ENCODE results near the gene CHIC2.

Gene CHIC2

DNA sequence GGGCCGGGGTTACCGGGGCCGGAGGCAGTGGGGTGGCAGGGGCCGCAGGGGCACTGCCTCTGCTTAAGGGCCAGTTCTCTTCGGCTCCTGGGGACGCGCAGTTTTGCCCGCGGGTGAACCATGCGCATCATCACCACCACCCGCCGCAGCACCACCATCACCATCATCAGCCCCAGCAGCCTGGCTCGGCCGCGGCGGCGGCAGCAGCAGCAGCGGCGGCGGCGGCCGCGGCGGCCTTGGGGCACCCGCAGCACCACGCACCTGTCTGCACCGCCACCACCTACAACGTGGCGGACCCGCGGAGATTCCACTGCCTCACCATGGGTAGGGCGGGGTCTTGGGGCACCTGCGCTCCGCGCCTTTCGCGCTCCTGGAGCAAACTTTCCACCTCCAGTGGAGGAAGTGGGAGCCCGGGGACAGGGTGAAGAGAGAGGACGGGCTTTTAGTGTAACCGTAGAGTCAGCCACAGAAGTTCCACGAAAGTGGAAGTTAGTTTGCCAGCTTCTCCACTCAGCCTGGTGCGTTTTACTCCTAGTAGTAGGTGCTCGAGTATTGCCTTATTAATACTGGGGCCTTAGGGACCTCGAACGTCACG is 36.3 kb upstream of the CHIC2 start:
- H3K27ac ChIP-seq (ENCODE audit: poor library complexity, severe bottlenecking), result no peak overlapping the region
- DNase-seq (ENCODE audit: low spot score) (no peak), ATAC-seq (ENCODE audit: low read depth) (peak; percentile 32; the same call in 2 of the 3 replicates)
- no peaks in the 10 kb centered on the region for H3K4me1 ChIP-seq (ENCODE audit: insufficient read depth, poor library complexity, severe bottlenecking)
- TF ChIP-seq, protein P1, sequence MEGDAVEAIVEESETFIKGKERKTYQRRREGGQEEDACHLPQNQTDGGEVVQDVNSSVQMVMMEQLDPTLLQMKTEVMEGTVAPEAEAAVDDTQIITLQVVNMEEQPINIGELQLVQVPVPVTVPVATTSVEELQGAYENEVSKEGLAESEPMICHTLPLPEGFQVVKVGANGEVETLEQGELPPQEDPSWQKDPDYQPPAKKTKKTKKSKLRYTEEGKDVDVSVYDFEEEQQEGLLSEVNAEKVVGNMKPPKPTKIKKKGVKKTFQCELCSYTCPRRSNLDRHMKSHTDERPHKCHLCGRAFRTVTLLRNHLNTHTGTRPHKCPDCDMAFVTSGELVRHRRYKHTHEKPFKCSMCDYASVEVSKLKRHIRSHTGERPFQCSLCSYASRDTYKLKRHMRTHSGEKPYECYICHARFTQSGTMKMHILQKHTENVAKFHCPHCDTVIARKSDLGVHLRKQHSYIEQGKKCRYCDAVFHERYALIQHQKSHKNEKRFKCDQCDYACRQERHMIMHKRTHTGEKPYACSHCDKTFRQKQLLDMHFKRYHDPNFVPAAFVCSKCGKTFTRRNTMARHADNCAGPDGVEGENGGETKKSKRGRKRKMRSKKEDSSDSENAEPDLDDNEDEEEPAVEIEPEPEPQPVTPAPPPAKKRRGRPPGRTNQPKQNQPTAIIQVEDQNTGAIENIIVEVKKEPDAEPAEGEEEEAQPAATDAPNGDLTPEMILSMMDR (IDR thresholded peaks at IDR 0.05; ENCODE audit: poor library complexity, severe bottlenecking), result no peak
- no peaks in the 10 kb centered on the region for H3K9me3 ChIP-seq (ENCODE audit: severe bottlenecking)
- H3K4me3 ChIP-seq (ENCODE audit: severe bottlenecking), result peak overlapping the region; percentile 23
- peaks cover 64% of the 10 kb centered on the region for H3K27me3 ChIP-seq (ENCODE audit: insufficient read depth, poor library complexity, severe bottlenecking)
- H3K36me3 ChIP-seq (ENCODE audit: low read depth), result no peaks in the 10 kb centered on the region

DNA sequence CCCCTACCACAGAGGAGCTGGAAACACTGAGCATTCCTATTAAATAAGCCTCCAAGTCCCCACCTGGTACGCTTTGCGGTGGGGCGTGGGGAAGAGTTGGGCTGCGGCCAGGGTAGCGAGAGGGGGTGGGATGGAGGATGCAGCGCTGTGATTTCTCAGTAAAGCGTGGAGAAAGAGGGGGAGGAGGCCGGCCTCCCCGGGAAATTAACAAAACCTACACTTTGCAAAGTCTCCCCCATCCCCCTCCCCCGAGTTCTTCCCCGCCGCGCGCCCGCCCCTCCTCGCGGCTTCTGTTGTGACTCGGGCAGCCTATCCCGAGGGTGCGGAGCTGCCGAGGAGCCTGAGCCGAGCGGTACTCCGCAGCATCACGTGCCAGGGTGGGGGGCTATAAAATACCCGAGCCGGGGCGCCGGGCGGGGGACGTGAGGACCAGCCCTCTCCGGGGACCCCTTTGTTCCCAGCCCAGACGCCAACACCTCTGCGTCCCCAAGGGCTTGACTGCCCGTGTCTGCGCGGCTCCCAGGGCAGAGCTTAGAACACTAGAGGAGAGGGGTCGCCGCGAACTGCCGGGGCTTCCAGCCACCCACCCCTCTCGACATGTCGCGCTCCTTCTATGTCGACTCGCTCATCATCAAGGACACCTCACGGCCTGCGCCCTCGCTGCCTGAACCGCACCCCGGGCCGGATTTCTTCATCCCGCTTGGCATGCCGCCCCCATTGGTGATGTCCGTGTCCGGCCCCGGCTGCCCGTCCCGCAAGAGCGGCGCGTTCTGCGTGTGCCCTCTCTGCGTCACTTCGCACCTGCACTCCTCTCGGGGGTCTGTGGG is 35.6 kb upstream of the CHIC2 start, which contains the start of gene GSX2:
Gene GSX2 (plus strand): TSS at position 416 of the 827 bp plus-strand sequence. CDS start 182 bp downstream, at position 598.
- H3K27me3 ChIP-seq (ENCODE audit: insufficient read depth, poor library complexity, severe bottlenecking), result peaks cover 64% of the 10 kb centered on the region

DNA sequence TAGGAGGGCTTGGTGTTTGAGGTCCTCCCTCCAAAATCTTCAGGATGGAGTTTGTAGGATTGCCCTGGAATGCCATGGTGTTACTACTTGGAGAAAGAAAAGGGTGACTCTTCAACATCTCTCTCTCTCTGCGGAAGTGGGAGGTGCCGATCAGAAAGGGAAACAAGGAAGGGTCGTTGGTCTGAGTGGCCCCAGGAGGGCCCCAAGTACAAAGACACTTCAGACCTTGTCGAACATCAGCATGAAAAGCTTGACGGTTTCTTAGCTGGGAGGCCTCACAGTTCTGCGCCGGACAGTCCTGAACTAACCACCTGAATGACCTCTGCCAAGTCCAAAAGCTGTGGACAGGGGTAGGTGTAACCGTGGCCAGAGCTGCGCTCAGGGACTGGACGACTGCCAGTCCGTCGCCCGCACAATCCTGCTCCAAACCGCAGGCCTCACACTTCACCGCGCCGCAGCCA is 34.9 kb upstream of the CHIC2 start:
- no peaks in the 10 kb centered on the region for H3K9me3 ChIP-seq (ENCODE audit: severe bottlenecking)
- no peak overlapping the region for H3K27ac ChIP-seq (ENCODE audit: poor library complexity, severe bottlenecking)
- DNase-seq (ENCODE audit: low spot score), result no peak
- H3K4me3 ChIP-seq (ENCODE audit: severe bottlenecking), result no peak overlapping the region
- TF ChIP-seq, protein P1 (IDR thresholded peaks at IDR 0.05; ENCODE audit: poor library complexity, severe bottlenecking), result no peak
- H3K27me3 ChIP-seq (ENCODE audit: insufficient read depth, poor library complexity, severe bottlenecking), result peaks cover 64% of the 10 kb centered on the region
- no peaks in the 10 kb centered on the region for H3K36me3 ChIP-seq (ENCODE audit: low read depth)
- no peak; the same call in 2 of the 3 replicates for ATAC-seq (ENCODE audit: low read depth)
- H3K4me1 ChIP-seq (ENCODE audit: insufficient read depth, poor library complexity, severe bottlenecking), result no peaks in the 10 kb centered on the region

More for the DNA sequence above, 35.6 kb upstream of the CHIC2 start, which contains the start of gene GSX2:
- peak; percentile 26 for ATAC-seq (ENCODE audit: low read depth)
- Histone ChIP-seq H3K4me1 (ENCODE audit: insufficient read depth, poor library complexity, severe bottlenecking) (no peaks in the 10 kb centered on the region), H3K27ac (ENCODE audit: poor library complexity, severe bottlenecking) (no peak within 1 kb of the TSS), H3K4me3 (ENCODE audit: severe bottlenecking) (peak within 1 kb of the TSS; percentile 23), H3K36me3 (ENCODE audit: low read depth) (no peaks in the 10 kb centered on the region), H3K9me3 (ENCODE audit: severe bottlenecking) (no peaks in the 10 kb centered on the region)
- TF ChIP-seq, protein P1 (IDR thresholded peaks at IDR 0.05; ENCODE audit: poor library complexity, severe bottlenecking), result no peak
- DNase-seq (ENCODE audit: low spot score), result no peak

DNA sequence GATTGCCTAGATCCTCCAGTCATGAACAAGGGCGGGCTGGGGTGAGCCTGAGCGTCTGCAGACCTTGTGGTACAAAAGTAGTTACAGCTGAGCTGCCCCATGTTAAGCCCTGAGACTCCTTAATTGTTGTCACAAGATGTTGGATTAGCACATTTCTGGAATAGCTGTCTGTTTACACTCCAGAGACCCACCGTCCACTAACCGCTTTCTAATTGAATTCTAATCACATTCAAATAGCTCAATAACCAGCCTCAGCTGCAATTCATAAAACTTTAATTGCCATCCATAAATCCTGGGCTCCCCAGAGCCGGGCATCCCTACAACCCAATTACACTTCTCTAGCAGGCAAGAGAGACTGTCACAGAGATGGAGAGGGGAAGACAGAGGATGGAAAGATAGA is 34.0 kb upstream of the CHIC2 start:
- DNase-seq (ENCODE audit: low spot score) (no peak), ATAC-seq (ENCODE audit: low read depth) (no peak)
- Histone ChIP-seq H3K36me3 (ENCODE audit: low read depth) (no peaks in the 10 kb centered on the region), H3K27ac (ENCODE audit: poor library complexity, severe bottlenecking) (no peak overlapping the region), H3K4me1 (ENCODE audit: insufficient read depth, poor library complexity, severe bottlenecking) (no peaks in the 10 kb centered on the region), H3K4me3 (ENCODE audit: severe bottlenecking) (no peak overlapping the region), H3K9me3 (ENCODE audit: severe bottlenecking) (no peaks in the 10 kb centered on the region), H3K27me3 (ENCODE audit: insufficient read depth, poor library complexity, severe bottlenecking) (peaks cover 56% of the 10 kb centered on the region)
- TF ChIP-seq, protein P1 (IDR thresholded peaks at IDR 0.05; ENCODE audit: poor library complexity, severe bottlenecking), result no peak
